Inflammatory macrophage treated with lipopolysaccharide for 1 hour (primary cell): Measurements from ENCODE around the gene ASPG.

ENCODE experiments used
- DNase-seq, 2 donors: peaks; one replicate each; pipeline ENCODE4 v3.0.0-alpha.2; 2020 to 2022

ASPG gene

DNA sequence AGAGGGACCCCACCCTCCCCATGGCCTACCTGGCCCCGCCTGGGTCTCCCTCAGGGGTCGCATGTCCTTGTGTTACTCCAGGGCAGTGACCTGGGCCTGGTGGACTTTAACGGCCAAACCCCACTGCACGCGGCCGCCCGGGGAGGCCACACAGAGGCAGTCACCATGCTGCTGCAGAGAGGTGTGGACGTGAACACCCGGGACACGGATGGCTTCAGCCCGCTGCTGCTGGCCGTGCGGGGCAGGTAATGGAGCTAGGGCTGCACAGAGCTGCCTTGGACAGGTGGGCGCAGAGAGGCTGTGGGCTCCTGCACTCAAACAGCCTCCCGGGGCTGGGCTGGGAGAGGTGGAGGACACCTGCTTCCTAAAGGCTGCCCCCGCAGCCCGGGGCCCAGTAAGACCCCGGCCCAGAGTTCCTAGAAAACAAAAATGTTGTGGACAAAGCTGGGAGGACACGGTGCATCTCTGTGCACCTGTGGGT is 21.6 kb downstream of the ASPG start:
- no peak for DNase-seq

- DNase-seq: no peak
Measured at GRCh38 chr14:104107611-104108569, 22.4 kb downstream of the ASPG start.

- no peak for DNase-seq
Measured at GRCh38 chr14:104108570-104109541, 23.4 kb downstream of the ASPG start.

- DNase-seq: no peak
Measured at GRCh38 chr14:104109731-104110361, 24.3 kb downstream of the ASPG start.

DNA sequence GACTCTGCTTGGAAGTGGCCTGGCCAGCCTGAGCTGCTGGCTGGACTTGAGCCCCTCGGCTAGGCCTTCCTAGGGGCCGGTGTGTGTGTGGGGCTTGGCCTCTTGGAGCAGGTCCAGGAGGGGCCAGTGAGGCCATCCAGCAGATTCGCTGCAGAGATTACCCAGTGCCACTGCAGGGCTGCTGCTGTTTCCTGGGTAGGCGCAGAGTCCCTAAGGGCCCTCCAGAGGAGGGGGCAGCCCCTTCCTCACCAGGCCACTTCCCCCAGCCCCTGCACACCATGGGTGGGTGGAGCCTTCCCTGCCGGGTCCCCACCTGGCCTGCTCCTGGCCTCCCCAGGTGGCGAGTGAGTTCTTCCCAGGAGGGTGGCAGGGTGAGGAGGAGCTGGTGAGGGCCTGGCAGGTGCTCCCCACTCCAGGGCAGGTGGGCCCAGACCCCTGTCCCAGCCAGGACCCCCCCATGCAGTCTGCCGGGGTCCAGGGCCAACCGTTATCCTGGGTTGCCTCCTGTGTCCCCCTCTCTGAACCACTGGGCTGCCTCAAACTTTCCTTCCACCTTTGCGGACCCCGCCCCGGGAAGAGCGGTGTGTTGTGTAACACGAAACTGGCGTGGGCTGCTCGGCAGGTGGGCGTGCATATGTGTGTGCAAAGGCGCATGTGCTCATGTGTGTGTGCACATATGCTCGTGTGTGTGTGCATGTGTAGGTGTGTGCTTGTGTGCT is 25.1 kb downstream of the ASPG start:
- no peak for DNase-seq

DNA sequence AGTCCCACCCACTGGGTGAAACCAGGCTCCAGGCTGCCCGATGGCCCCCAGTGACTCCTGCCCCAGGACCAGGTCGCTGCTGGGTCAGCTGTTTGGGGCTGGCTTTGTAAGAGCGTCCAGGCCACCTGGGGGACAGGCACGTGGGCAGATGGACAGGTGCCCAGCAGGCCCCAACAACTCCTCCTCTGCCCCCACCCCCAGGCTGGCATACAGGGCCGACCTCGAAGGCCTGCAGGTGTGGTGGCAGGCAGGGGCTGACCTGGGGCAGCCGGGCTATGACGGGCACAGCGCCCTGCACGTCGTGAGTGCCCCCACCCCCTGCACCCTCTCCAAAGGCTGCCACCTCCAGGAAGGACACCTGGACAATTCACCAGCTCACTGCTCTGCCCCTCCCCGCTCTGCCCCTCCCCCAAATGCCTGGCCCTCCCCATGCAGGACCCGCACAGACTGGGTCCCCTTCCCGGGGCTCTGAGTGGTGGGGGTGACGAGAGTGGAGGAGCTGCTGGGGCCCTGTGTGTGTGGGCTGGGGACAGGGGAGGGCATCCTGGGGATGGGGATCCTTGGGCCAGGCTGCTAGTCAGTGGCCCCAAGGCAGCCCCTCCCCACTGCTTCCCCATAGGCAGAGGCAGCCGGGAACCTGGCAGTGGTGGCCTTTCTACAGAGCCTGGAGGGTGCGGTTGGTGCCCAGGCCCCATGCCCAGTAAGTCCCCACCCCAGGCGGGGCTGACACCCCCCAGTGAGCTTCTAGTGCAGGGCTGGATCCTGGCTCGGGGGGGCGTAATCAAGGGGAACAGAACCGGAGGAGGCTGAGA is 26.0 kb downstream of the ASPG start:
- DNase-seq: no peak

DNA sequence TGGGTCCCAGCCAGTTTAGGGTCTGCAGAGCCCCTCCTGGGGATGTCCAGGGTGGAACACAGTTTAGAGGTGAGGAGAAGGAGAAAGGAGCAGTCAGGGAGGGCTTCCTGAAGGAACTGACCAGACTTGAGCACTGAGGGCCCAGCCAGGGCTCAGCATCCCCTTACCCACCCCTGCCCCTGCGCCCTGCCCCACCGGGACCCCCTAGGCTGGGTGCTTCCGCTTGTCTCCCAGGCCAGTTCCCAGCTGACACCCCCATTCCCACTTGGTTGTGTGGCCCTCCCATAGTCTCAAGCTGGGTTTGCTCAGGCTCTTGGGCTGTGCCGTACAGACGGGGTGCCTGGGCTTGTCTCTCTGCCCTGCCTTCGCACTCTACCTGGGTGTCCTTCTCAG is 26.6 kb downstream of the ASPG start:
- no peak for DNase-seq

DNA sequence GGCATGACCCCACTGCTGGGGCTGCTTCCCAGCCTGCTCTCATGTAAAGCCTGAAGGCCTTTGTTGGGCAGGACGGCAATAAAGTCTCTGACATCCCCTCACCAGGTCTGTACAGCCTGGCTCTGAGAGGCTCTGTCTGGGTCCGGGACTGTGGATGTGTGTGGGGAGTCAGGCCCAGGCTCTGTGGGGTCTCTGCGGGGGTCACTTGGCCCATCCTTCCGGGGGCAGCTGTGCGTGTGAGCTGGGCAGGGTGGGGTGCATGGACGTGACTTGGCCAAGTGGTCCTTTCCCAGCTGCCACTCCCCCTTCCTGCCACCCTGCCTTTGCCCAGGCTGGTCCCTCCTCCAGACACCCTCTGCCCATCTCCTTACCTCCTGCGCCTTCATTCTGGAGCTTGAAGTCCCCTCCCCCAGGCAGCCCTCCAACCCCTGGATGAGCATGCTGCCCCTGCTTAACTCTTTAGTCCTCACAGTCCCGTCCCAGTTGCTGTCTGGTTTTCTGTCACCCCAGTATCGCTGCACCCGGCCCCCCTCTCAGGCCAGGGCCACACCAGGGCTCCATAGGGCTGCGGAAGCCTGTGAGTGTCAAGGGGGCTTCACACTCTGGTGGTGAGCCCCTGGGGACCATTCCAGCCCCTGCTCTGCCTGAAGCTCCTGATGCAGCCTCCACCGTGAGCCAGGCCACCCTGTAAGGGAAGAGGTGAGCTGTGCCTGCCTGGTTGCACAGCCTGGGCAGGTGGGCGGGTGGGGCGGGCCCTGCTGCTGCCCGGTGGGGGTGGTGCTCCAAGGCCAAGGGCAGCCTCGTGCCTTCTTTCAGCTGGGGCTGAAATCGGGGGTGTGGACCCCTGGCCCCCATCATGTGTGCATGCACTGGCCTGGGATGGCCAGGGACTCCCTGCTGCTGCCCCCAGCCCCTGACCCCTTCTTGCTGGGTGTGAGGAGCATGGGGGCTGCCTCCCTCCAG is 27.4 kb downstream of the ASPG start:
- no peak for DNase-seq

DNA sequence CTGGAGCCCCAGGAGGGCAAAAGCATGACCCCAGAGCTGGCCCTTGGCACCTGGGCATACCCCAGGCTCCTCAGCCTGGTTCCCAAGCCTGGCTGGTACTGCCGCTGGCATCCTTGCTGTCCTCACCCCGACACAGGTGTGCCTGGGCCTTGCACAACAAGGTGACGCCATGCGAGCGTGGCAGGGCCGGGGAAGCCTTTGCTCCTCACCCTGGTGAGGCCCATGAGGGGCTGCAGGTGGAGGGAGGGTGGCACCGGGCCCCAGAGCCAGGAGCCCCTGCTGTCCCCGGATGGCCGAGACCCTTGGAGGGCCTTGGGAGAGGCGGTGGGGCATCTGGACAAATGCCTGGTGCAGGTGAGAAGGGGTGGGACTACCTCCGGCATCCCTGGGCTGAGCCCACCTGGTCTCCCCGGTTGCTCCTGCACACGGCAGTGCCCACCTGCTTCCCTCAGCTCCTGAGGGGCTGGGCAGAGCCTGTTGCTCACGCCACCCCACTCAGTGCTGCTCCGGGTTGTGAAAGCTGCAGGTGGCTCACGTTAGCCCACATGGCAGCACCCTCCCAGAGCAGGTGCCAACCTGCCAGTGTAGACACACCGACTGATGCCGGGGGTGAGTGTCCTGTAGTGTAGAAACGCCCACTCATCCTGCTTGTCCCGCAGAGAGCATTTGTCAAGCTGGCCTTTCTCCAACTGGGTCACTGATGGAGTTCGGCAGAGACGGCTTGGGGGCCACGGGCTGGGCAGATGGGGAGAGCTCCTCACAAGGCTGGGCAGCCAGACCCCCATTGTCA is 28.3 kb downstream of the ASPG start:
- DNase-seq: no peak

- no peak for DNase-seq
Measured at GRCh38 chr14:104114421-104115130, 29.1 kb downstream of the ASPG start.

- DNase-seq: no peak
Measured at GRCh38 chr14:104115131-104115600, 29.7 kb downstream of the ASPG start.

GRCh38 chr14:104115691-104116287 is 30.3 kb downstream of the ASPG start:
- DNase-seq: no peak

GRCh38 chr14:104116288-104116755 is 30.8 kb downstream of the ASPG start:
- DNase-seq: no peak

DNA sequence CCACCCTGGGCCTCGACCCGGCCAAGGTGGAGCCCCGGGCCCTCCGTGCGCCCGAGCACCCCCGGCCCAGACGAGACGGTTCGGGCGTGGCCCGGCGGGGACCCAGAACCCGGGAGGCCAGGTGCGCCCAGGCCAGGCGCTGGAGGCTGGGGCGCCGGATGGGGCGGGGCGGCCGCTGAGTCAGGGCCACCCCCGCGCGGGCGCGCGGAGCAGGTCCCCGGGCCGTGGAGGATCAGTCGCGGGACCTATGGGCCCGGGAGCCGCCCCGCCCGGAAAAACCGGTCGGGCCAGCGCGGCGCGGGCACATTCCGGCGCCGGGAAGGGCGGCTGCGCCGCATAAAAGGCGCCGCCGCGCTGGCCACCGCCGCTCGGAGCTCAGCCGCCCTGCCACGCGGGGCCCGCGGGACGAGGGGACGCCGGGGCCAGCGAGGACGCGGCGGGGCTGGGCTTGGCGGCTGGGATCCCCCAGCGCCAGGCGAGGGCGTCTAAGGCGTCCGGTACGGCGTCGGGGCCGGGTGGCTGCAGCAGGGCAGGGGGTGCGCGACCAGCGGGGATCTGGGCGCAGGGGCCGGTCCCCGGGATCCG is 31.3 kb downstream of the ASPG start:
- no peak for DNase-seq

- no peak for DNase-seq
Measured at GRCh38 chr14:104117341-104118005, 32.0 kb downstream of the ASPG start.

DNA sequence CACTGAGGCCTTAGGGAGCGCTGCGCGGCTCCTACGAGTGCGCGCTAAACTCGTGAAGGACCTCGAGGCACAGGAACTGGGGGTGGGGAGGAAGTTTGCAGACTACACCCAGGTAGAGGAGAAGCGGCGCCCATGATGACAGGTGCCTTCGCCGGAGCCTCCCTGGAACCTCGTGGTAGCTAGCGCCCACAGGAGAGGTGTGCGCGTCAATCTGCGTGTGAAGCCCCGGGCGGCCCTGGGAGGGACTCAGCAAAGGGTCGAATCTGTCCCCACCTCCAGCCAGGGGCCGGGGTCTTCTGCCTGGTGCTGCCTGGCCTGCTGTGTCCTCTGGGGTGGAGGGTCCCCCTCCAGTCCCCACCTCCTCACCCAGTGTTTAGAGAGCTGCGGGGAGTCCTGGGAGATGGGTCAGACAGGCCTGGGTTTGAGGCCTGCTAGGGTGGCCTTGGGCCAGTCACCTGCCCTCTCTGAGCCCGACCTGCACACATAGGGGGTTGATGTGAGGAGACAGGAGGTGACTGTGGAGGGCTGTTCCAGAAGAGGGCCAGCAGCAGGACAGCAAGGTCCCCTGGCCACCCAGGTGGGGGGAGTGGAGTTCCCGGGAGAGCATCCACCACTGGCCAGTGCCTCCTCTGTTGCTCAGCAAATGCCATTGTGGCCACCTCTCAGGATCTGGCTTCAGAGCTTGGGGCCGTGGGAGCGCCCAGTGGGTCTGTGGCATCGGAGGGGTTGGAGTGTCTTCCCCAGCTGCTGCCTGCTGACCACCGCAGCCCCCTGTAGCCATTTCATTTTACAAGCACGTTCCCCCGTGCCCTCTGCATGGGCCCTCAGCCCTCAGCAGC is 32.7 kb downstream of the ASPG start:
- no peak for DNase-seq
